Activated naive CD4-positive, alpha-beta T cell treated with Interleukin-2 at 50 U/mL for 16 hours (primary cell): ENCODE data around the gene CASTOR2.
"Not testable (repeated sequence)": the region's sequence is repeated elsewhere in the genome, so short reads cannot be mapped to it uniquely, and the experiment has no call there.

Experiments
- DNase-seq: peaks from one replicate; pipeline ENCODE4 v3.0.0-alpha.2; 2020

Gene CASTOR2

DNA sequence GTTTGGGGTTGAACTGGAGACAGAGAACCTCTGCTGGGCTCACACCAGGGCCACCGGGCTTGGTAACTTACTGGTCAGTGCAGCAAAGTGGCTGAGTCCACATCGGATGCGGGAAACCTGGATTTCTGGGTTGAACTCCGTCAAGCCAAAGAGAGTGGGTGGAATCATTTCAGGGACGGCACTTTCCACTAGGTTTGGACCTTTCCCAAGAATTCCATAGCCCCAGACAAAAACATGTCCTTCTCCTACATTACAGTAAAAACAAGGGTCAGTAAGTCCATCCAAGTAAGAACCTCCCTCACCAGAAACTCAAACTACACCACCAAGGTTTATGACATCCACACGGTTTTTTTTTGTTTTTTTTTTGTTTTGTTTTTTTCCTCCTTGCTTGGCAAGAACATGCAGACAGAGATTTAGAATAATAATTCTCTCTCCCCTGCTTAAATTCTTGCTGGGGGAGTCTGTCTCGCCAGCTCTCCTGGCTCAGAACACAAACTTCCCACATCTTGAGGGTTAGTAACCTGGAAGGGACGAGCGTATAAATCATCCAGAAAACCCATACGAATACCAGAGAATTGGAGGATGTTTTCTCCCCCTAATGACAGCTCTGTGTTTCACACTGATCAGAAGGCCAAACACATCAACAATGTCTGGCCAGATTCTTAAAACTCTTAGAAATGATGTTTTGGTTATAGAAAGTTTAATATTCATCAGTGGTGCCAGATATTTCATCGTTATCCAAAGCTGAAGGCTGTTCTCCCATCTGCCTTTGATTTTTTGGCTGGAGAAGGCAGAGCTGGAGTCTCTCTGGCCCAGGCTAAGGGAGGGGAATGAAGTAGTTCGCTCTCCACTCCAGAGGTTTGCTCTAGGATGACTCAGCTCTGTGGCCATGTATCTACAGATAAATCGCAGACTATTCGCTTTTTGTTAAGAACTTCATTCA is 91.6 kb downstream of the CASTOR2 start:
- DNase-seq: no peak

DNA sequence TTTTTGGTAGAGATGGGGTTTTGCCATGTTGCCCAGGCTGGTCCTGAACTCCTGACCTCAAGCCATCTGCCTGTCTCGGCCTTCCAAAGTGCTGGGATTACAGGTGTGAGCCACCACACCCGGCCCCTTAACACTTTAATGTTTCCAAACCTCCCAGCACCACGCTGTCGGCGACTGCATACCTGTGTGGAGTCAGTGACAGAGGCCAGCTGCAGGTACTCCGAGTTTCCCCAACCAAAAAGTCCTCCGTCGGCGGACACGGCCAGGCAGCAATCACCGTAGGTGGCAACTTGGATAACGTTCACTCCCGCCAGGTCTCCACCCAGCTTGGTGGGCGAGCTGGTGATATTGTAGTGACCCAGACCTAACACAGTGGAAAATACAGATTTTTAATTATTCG is 93.9 kb downstream of the CASTOR2 start:
- DNase-seq: no peak

DNA sequence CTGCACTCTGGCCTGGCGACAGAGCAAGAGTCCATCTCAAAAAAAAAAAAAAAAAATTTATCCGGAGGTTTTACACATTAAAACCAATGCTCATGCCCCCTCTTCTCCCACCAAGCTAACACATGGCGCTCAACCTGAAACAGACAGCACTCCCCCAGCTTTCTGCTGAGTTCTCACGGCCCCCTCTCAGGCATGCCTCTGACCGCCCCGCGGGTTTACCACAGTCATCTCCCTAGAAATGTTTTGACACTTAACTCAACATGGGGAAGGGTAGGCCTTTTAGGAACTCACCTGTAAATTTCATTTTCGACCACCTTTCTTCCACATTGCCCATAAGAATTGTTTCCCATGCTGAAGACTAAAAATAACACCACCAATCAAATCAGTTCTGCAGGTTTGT is 99.8 kb downstream of the CASTOR2 start:
- DNase-seq: no peak

DNA sequence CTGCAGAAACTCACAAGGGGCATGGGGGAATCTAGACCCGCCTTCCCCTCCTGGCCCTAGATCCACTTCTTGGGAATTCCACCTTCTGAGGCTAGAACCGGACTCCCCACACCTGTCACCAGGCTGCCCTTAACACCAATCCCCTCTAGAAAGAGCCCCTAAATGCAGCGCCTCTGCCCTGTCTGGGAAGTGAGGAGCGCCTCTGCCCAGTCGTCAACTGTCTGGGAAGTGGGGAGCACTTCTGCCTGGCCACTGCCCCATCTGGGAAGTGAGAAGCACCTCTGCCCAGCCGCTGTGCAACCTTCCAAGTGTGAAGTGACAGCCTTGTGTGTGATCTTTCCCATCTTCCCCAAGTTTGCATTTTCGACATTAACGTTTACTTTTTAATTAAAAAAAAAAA is 100.3 kb downstream of the CASTOR2 start:
- DNase-seq: no peak

DNA sequence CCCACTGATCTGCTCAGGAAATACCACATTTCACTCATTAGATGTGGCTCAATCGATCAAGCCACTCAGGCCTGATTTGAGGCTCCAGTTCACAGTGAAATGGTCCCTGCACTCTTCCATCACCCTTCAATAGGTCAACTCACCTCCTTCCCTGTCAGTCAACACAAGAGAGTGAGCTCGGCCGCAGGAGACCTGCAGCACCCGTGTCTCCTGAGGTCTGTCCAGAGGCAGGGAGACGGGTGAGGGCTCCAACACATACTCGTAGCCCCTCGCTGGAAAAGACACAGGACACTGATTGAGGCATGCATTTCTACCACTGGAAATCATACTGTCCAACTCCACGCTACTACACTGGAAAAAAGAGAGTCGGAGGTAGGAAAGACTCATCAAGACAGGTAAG is 102.0 kb downstream of the CASTOR2 start:
- DNase-seq: no peak

DNA sequence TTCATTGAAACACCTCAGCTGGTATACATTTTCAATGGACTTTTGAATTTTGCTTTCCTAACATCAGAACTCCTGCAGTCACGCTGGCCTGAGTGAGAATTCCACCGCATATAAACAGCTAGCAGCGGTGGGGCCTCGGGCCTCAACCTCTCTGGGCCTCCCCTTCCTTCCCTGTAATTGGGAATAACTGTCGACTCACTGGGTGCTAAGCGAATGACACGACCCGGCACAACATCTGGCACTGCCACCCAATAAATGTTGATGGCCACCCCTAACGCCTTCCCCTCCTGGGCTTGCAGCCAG is 108.4 kb downstream of the CASTOR2 start:
- no peak for DNase-seq

DNA sequence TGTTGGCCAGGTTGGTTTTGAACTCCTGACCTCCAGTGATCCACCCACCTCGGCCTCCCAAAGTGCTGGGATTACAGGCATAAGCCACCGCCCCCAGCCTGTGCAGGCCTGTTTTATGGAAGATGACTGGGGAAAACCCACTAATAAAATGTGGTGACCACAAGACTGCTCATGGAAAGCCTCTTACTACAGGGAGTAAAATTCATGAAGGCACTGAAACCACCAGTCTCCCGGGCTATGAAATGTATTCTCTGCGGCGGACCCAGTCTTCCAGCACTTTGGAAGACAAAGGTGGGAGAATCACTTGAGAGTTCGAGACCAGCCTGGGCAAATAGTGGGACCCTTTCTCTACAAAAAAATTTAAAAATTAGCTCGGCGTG is 109.7 kb downstream of the CASTOR2 start:
- not testable (repeated sequence) for DNase-seq
